Mesothelial cell of epicardium (in vitro differentiated cells): ENCODE data around the gene SELENBP1. TPM values are rescaled to one million over a fixed set of nuclear protein-coding genes. Genes with fewer than 3 reads are reported as not detected.

Experiments
- DNase-seq, 2 experiments: peaks; one replicate each; pipeline ENCODE4 v3.0.0; 2021; ENCODE audit warnings: low spot score in 2 of 2; ENCODE audit not compliant: unreplicated experiment in 2 of 2
- H3K27ac Mint-ChIP-seq: 2 replicates; pipeline ENCODE4 v1.8.0; 2021; ENCODE audit warnings: mixed read lengths
- H3K27me3 Mint-ChIP-seq: 2 replicates; pipeline ENCODE4 v1.8.0; 2021; ENCODE audit warnings: low read depth, mixed read lengths
- H3K36me3 Mint-ChIP-seq: 2 replicates; pipeline ENCODE4 v1.8.0; 2021; ENCODE audit warnings: mixed read lengths
- H3K4me1 Mint-ChIP-seq: 2 replicates; pipeline ENCODE4 v1.8.0; 2021; ENCODE audit warnings: mixed read lengths
- H3K4me3 Mint-ChIP-seq: 2 replicates; pipeline ENCODE4 v1.8.0; 2021; ENCODE audit warnings: mild to moderate bottlenecking, moderate library complexity, mixed read lengths
- H3K9me3 Mint-ChIP-seq: 2 replicates; pipeline ENCODE4 v1.8.0; 2021; ENCODE audit warnings: mixed read lengths
- total RNA-seq: library from RNA; stranded (reverse); gene quantifications from 3 replicates; pipeline ENCODE4 v1.2.1, GENCODE V29; 2021
- TF ChIP-seq, protein P1 (sequence below): fragments of 200-600 bp; sonication (generic); IDR thresholded peaks from one replicate; pipeline ENCODE4 v1.5.0; 2021; ENCODE audit warnings: antibody characterized with exemption; ENCODE audit not compliant: unreplicated experiment

Gene SELENBP1
- total RNA-seq, 1 donor from 2014 or later, result 58.5 TPM

- peaks cover 31% of the 10 kb centered on the region for H3K36me3 Mint-ChIP-seq
- H3K9me3 Mint-ChIP-seq, result peaks cover 15% of the 10 kb centered on the region
- H3K27me3 Mint-ChIP-seq, result no peaks in the 10 kb centered on the region
- DNase-seq, result no peak
- no peak overlapping the region for H3K27ac Mint-ChIP-seq
- peaks cover 29% of the 10 kb centered on the region for H3K4me1 Mint-ChIP-seq
- no peak overlapping the region for H3K4me3 Mint-ChIP-seq
- TF ChIP-seq, protein P1, sequence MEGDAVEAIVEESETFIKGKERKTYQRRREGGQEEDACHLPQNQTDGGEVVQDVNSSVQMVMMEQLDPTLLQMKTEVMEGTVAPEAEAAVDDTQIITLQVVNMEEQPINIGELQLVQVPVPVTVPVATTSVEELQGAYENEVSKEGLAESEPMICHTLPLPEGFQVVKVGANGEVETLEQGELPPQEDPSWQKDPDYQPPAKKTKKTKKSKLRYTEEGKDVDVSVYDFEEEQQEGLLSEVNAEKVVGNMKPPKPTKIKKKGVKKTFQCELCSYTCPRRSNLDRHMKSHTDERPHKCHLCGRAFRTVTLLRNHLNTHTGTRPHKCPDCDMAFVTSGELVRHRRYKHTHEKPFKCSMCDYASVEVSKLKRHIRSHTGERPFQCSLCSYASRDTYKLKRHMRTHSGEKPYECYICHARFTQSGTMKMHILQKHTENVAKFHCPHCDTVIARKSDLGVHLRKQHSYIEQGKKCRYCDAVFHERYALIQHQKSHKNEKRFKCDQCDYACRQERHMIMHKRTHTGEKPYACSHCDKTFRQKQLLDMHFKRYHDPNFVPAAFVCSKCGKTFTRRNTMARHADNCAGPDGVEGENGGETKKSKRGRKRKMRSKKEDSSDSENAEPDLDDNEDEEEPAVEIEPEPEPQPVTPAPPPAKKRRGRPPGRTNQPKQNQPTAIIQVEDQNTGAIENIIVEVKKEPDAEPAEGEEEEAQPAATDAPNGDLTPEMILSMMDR, result no peak
These were observed 4.7 kb downstream of the SELENBP1 start for GRCh38 chr1:151367658-151368392.

DNA sequence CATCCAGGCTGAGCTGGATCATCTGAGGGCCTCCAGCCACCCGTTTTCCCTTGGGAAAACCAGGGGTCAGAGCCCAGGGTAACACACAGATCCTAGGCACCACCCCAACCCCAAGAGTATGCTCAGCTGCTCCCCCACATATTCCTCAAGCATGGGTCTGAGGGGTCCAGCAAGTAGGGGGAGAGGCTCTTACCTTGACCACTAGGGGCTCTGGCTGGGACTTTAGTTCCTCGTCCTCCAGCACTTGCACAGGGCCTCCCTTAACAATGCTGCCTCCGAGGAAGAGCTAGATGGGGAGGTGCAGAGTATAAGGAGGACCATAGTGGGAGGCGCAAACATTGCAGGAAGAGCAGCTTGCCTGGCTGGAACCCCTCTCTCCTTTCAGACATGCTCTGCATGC lies 7.5 kb downstream of the SELENBP1 start:
- DNase-seq, result no peak
- Mint-ChIP-seq H3K4me3 (no peak overlapping the region), H3K36me3 (peaks cover 39% of the 10 kb centered on the region), H3K9me3 (peaks cover 28% of the 10 kb centered on the region), H3K4me1 (peaks cover 7% of the 10 kb centered on the region), H3K27me3 (no peaks in the 10 kb centered on the region), H3K27ac (no peak overlapping the region)
- TF ChIP-seq, protein P1, result no peak

- no peak overlapping the region for H3K4me3 Mint-ChIP-seq
- DNase-seq, result no peak
- H3K9me3 Mint-ChIP-seq, result peaks cover 28% of the 10 kb centered on the region
- H3K27ac Mint-ChIP-seq, result no peak overlapping the region
- no peaks in the 10 kb centered on the region for H3K4me1 Mint-ChIP-seq
- peaks cover 38% of the 10 kb centered on the region for H3K36me3 Mint-ChIP-seq
- no peaks in the 10 kb centered on the region for H3K27me3 Mint-ChIP-seq
- TF ChIP-seq, protein P1, result no peak
These were observed 10.0 kb downstream of the SELENBP1 start for GRCh38 chr1:151362308-151363155.

DNA sequence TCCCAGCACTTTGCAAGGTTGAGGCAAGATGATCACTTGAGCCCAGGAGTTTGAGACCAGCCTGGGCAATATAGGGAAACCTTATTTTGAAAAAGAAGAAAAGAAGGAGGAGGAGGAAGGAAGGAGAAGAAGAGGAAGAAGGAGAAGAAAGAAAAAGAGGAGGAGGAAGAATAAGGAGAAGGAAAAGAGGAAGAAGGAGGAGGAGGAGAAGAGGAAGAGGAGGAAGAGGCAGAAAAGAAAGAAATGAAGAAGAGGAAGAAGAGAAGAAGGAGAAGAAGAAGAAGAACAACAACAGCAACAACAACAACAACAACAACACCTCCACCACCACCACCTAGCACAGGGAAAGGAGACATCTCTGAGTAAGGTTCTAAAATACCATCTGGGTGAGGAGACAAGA lies 10.6 kb downstream of the SELENBP1 start:
- no peak for DNase-seq
- H3K27ac Mint-ChIP-seq, result no peak overlapping the region
- H3K36me3 Mint-ChIP-seq, result peaks cover 35% of the 10 kb centered on the region
- no peak overlapping the region for H3K4me3 Mint-ChIP-seq
- TF ChIP-seq, protein P1, result no peak
- no peaks in the 10 kb centered on the region for H3K4me1 Mint-ChIP-seq
- no peaks in the 10 kb centered on the region for H3K27me3 Mint-ChIP-seq
- peaks cover 28% of the 10 kb centered on the region for H3K9me3 Mint-ChIP-seq

DNA sequence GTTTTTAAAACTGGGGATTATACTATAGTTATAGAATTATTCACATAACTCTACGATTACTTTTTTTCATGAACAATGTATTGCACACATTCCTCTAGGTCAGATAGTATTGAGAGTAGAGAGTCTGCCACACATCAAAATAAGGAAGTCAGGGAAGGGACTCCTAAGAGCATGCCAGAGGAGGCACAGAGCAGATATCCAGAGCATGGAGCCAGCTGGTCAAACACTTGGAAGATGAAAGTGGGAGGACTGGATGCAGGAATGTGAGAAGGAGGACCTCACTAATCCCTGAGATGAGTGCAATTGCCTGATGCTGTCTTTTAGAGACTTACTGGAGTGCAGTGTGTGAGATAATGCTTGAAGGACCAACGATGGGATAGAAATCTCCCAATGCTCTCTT lies 15.8 kb downstream of the SELENBP1 start:
- Mint-ChIP-seq H3K36me3 (peaks cover 1% of the 10 kb centered on the region), H3K27ac (no peak overlapping the region), H3K4me3 (no peak overlapping the region), H3K4me1 (no peaks in the 10 kb centered on the region), H3K27me3 (no peaks in the 10 kb centered on the region), H3K9me3 (peaks cover 14% of the 10 kb centered on the region)
- no peak for DNase-seq
- TF ChIP-seq, protein P1, result no peak
